SHP77 (cell line): ENCODE results near the gene ZNF407.

Experiments used
- DNase-seq, 2 experiments: peaks; one replicate each; lab custom pipeline; 2025; lab: John Stamatoyannopoulos, UW

Gene ZNF407

DNA sequence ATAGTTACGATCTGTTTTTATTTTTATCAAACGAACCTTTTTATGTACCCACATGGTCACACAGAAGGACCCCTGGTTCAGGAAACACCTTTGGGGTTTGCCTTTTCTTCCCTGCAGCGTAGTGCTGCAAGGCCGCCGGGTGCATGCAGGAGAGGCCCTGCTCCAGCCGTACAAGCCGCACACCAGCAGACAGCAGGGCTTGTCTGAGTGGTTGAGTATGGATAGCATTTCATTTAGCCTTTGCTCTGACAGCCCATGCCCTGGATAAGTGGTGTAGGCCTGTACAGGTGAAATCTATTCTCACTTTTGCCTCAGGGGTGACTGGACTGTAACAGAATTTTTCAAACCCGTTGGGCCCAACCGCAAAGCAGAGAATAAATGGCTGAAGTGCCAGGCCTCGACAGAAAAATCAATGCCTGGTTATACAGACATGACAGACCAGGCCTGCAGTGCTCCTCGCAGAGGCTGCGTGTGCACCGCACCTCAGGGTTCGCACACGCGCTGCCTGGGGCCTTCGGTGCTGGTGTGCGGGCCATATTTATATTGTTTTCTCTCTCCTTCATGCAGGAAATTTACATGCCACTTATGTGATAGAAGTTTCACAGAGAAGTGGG is 279.1 kb downstream of the ZNF407 start:
- DNase-seq, result no peak

- DNase-seq, result no peak
Observed at GRCh38 chr18:74878267-74878666, 280.6 kb downstream of the ZNF407 start.

DNA sequence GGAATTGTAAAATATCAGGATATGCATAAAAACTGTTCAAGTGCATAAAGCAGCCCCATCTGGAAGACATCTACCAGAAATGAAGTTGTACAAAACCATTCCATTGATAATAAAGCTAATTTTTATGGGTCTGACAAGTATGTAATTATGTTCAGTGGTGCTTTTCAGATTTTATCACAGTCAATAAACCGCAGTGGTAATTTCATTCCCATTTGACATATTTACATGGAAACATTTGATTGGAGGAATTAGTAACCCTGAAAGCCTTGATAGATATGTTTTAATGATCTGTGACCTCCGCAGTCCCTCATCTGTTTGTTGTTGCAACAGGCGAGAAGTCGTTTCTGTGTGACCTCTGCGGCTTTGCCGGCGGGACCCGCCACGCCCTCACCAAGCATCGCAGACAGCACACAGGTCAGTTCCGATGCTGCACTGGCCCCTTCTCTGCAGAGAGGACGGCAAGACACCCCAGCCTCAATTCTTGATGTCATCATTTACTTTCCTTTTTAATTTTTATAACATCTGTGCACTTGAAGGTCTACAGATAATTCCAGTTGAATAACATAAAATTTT is 283.1 kb downstream of the ZNF407 start:
- no peak for DNase-seq

- no peak for DNase-seq
Observed at GRCh38 chr18:74892066-74892627, 294.5 kb downstream of the ZNF407 start.

- no peak for DNase-seq
Observed at GRCh38 chr18:74895686-74896085, 298.0 kb downstream of the ZNF407 start.

DNA sequence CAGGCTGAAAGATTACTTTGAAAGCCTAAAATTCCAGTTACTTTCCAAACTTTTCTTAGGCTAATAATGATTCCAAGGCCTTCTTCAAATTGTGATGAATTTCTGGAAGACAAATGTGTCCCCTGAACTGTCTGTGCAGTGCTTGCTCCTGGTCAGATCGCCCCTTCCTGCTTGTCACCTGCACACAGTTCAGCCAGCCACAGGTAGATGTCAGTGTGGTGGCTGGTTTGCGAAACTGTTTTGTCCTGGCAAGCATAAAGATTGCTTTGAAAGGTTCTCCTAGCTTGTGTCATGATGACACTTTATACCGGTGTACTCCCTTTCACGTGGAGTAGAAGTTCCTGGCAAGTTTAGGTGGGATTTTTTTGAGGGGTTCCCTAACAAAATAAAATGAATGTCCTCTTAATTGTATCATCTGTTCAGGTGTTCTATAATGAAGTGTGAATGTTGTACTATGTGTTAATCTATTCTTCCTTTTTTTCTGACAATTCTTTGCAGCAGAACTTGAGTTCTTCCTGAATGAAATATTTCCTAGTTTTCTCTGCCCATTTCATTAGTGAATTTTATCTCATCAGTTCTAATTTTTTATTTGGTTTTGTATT is 298.8 kb downstream of the ZNF407 start:
- DNase-seq, result peak; percentile 54 to 78

DNA sequence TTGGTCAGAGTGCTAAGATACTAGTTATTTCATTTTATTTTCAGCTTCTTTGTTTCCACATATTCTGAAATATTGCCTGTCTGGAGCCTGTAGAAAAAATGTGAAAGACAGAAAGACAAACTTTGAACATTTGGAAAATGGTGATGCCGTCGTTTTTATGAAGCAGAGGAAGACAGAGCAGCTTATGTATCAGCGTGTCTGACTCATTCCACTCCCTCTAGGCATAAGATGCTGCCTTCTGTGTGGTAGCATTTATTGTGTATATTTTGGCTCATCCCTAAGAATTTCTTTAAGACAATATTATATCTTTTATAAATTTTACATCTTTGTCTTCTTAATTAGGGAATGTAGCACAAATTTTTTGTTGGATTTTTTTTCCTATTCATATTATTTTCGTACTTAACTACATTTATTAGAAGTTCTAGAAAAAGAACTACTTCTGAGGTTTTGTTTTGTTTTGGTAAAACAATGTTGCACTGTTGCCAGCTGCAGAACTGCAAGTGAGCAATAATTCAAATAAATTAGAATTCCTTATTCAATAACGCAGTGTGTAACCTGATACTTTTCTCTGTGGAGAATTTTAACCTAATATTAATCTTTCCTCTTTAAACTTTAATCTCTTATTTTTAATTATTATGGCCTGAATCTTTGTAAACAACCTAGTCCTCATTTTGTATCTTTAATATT is 300.4 kb downstream of the ZNF407 start:
- no peak for DNase-seq

GRCh38 chr18:74898965-74899364 is 301.3 kb downstream of the ZNF407 start:
- peak; percentile 35 to 46 for DNase-seq

GRCh38 chr18:74899554-74899953 is 301.9 kb downstream of the ZNF407 start:
- peak; percentile 66 to 92 for DNase-seq

GRCh38 chr18:74901362-74902146 is 303.9 kb downstream of the ZNF407 start:
- DNase-seq, result no peak

- DNase-seq, result peak; percentile 68 to 82
Observed at GRCh38 chr18:74902147-74902455, 304.4 kb downstream of the ZNF407 start.

GRCh38 chr18:74905247-74905646 is 307.6 kb downstream of the ZNF407 start:
- peak; percentile 77 to 92 for DNase-seq

DNA sequence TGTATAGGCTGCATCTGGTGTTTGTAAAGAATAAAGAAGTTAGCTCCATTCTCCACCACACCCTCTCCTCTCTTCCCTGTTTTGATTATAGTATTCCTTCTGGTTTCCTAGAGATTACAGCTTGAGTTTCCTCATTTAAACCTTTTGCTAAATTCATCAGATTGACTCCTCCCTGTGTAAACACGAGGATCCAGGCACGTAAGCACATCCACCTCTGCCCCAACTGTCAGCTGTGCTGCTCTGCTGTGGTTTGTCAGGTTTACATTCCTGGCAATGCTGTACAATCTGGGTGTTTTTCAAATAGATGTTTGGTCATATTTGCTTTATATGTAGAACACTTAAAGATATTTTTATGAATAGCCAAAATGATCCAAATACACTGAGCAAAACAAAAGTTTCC is 308.5 kb downstream of the ZNF407 start:
- DNase-seq, result peak; percentile 9 to 42

DNA sequence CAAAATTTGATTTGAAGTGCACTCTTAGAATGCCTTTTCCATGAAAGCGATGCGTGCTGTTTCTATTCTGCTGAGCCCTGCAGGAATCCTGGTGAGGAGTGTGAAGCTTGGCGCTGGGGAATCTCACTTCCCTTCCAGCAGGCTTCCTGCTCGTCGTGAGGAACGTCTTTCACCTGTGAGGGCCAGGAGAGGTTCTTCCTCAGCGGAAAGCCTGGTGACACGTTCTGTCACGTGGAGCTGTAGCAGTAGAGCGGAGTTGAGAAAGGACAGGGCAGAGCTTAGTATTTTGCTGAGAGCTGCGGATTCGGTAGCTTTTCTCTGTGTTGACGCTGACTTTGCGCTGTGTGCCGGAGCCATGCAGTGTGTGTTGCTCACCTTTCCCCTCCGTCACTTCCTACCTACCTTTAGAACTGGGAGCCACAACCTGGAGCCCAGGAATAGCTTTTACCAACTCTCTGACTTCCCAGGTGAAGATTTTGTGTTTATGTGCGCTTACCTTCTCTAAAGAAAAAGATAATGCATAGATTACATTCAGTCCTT is 316.5 kb downstream of the ZNF407 start:
- DNase-seq, result no peak

- no peak for DNase-seq
Observed at GRCh38 chr18:74914648-74915047, 317.0 kb downstream of the ZNF407 start.

- no peak for DNase-seq
Observed at GRCh38 chr18:74916773-74917393, 319.2 kb downstream of the ZNF407 start.

GRCh38 chr18:74918276-74918790 is 320.7 kb downstream of the ZNF407 start:
- DNase-seq, result no peak

GRCh38 chr18:74921057-74921820 is 323.6 kb downstream of the ZNF407 start:
- DNase-seq, result no peak

GRCh38 chr18:74926051-74926450 is 328.4 kb downstream of the ZNF407 start:
- DNase-seq, result no peak

- no peak for DNase-seq
Observed at GRCh38 chr18:74928194-74928968, 330.7 kb downstream of the ZNF407 start.
